ENCODE results near the gene ESAM. TPM values are rescaled to one million over a fixed set of nuclear protein-coding genes. Genes with fewer than 3 reads are reported as not detected.

ESAM gene
- total RNA-seq = 2.2 and 5.6 TPM in 2 replicates

GRCh38 chr11:124762105-124762623 lies at the start of gene ESAM:
Gene ESAM, minus strand, starts transcription at chr11:124762290. Its CDS starts 136 bp downstream, at chr11:124762154.

GRCh38 chr11:124800226-124800929 lies 38.3 kb upstream of the ESAM start, which contains the start of gene MSANTD2:
Gene MSANTD2, minus strand, starts transcription at chr11:124800406. Its CDS starts 26 bp downstream, at chr11:124800380.

DNA sequence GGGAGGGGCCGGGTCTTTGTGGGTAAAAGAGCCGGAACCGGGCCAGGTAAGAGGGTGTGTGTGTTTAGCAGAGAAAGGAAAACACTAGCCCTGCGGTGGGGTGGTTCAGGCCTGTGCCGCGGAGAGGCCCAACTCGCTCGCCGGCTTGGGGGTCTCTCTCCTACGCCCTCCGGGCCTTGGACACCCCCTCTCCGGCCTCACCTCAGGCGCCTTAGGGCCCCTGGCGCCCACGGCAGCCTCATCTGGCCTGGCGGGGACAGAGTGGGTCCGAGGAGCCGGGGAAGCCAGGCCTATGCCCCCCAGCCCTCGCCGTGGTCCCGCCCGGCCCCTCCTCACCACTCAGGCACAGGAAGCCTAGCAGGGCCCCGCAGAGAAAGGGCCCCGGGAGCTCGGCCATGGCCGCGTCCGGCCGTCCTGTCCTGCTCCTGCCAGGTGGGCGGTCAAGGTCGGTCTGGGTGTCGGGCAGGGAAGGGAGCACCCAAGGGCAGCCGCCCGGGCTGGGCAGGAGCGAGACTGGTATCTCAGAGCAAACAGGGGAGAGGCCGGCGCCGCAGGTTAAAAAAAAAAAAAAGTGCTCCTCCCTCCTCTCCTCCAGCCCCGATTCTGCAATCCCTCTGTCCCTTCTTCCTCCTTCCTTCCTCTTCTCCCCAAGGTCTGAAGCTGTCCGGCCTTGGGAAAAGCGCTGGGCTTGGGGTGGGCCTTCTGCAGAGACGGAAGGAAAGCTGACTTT lies 10.2 kb downstream of the ESAM start, which contains the start of gene VSIG2:
VSIG2 (minus strand) TSS at position 515 of the 730 bp plus-strand sequence; CDS start at position 397, 118 bp downstream.

GRCh38 chr11:124739479-124740276 lies 22.4 kb downstream of the ESAM start, which contains the start of gene NRGN:
Gene NRGN, plus strand, starts transcription at chr11:124739942. Its CDS starts 143 bp downstream, at chr11:124740085.

Other genes starting within 250 kb of the ESAM start
- not detected in 2 replicates for gene OR8B12, start 218.6 kb downstream of the ESAM start, total RNA-seq
- not detected in 2 replicates for gene OR8A1, start 192.3 kb downstream of the ESAM start, total RNA-seq
- gene PANX3, start 150.9 kb downstream of the ESAM start, total RNA-seq = not detected in 2 replicates
- gene TBRG1, start 139.4 kb downstream of the ESAM start, total RNA-seq = 25.9 and 36.2 TPM in 2 replicates
- gene SIAE, start 88.6 kb downstream of the ESAM start, total RNA-seq = 15.6 and 28.3 TPM in 2 replicates
- 15.3 and 16.3 TPM in 2 replicates for gene SPA17, start 88.4 kb downstream of the ESAM start, total RNA-seq
- gene NRGN, start 22.3 kb downstream of the ESAM start, total RNA-seq = 1.0 and 9.6 TPM in 2 replicates
- gene VSIG2, start 10.0 kb downstream of the ESAM start, total RNA-seq = 1.3 TPM in 1 of 2 replicates, not detected in the other
- gene MSANTD2, start 38.1 kb upstream of the ESAM start, total RNA-seq = 6.1 and 8.8 TPM in 2 replicates
- 10.9 and 23.5 TPM in 2 replicates for gene ROBO3, start 103.1 kb upstream of the ESAM start, total RNA-seq
- gene ROBO4, start 135.6 kb upstream of the ESAM start, total RNA-seq = 0.80 and 5.8 TPM in 2 replicates
- not detected in 2 replicates for gene HEPN1, start 157.0 kb upstream of the ESAM start, total RNA-seq
- not detected in 2 replicates for gene HEPACAM, start 173.8 kb upstream of the ESAM start, total RNA-seq
- gene CCDC15, start 191.9 kb upstream of the ESAM start, total RNA-seq = 1.3 and 2.3 TPM in 2 replicates